HS-27A (cell line): Measurements from ENCODE around the gene ARL17B.
"Not testable (repeated sequence)": the region's sequence is repeated elsewhere in the genome, so short reads cannot be mapped to it uniquely, and the experiment has no call there.

Source experiments
- DNase-seq: peaks from one replicate; pipeline ENCODE4 v3.0.0-alpha.2; 2012; ENCODE audit warnings: low read depth, missing footprints

The ARL17B gene

GRCh38 chr17:46361755-46362154 is at the start of gene ARL17B:
ARL17B (minus strand) TSS chr17:46361766; CDS start chr17:46358397, 3,369 bp downstream.
- not testable (repeated sequence) for DNase-seq

- DNase-seq: not testable (repeated sequence)
Observed at GRCh38 chr17:46409864-46410263, 48.3 kb upstream of the ARL17B start.

- DNase-seq: not testable (repeated sequence)
Observed at GRCh38 chr17:46407155-46407554, 45.6 kb upstream of the ARL17B start.

GRCh38 chr17:46401033-46401787 is 39.6 kb upstream of the ARL17B start:
- DNase-seq: not testable (repeated sequence)

- not testable (repeated sequence) for DNase-seq
Observed at GRCh38 chr17:46400543-46400942, 39.0 kb upstream of the ARL17B start.

GRCh38 chr17:46399993-46400392 is 38.4 kb upstream of the ARL17B start:
- not testable (repeated sequence) for DNase-seq

GRCh38 chr17:46396292-46396691 is 34.7 kb upstream of the ARL17B start:
- DNase-seq: not testable (repeated sequence)

- DNase-seq: not testable (repeated sequence)
Observed at GRCh38 chr17:46393702-46394101, 32.1 kb upstream of the ARL17B start.

- not testable (repeated sequence) for DNase-seq
Observed at GRCh38 chr17:46385491-46385890, 23.9 kb upstream of the ARL17B start.

GRCh38 chr17:46383118-46383517 is 21.6 kb upstream of the ARL17B start:
- not testable (repeated sequence) for DNase-seq

- DNase-seq: not testable (repeated sequence)
Observed at GRCh38 chr17:46373418-46373817, 11.9 kb upstream of the ARL17B start.

GRCh38 chr17:46372236-46373229 is 11.0 kb upstream of the ARL17B start:
- not testable (repeated sequence) for DNase-seq

GRCh38 chr17:46367520-46367919 is 6.0 kb upstream of the ARL17B start:
- not testable (repeated sequence) for DNase-seq

GRCh38 chr17:46361145-46361735 is 326 bp downstream of the ARL17B start:
- DNase-seq: not testable (repeated sequence)

- DNase-seq: not testable (repeated sequence)
Observed at GRCh38 chr17:46353856-46354255, 7.7 kb downstream of the ARL17B start.

GRCh38 chr17:46349060-46349459 is 12.5 kb downstream of the ARL17B start:
- DNase-seq: not testable (repeated sequence)

- not testable (repeated sequence) for DNase-seq
Observed at GRCh38 chr17:46348345-46348744, 13.2 kb downstream of the ARL17B start.

GRCh38 chr17:46342131-46342530 is 19.4 kb downstream of the ARL17B start:
- DNase-seq: not testable (repeated sequence)

- not testable (repeated sequence) for DNase-seq
Observed at GRCh38 chr17:46341220-46341619, 20.3 kb downstream of the ARL17B start.

- not testable (repeated sequence) for DNase-seq
Observed at GRCh38 chr17:46294831-46295230, 66.7 kb downstream of the ARL17B start, which contains the start of gene LRRC37A. LRRC37A (plus strand) TSS chr17:46295131; CDS start chr17:46295134, 3 bp downstream.

GRCh38 chr17:46291618-46292017 is 69.9 kb downstream of the ARL17B start:
- DNase-seq: not testable (repeated sequence)
